Measurements from ENCODE around the gene SLC22A12. TPM values are rescaled to one million over a fixed set of nuclear protein-coding genes. Genes with fewer than 3 reads are reported as not detected.

SLC22A12 gene
- total RNA-seq, 1 donor from 2014 or later, result not detected

GRCh38 chr11:64605244-64605560 lies 14.2 kb downstream of the SLC22A12 start:
- peaks cover 4% of the 10 kb centered on the region for H3K4me1 Mint-ChIP-seq (ENCODE audit: low read depth, unreplicated experiment)

DNA sequence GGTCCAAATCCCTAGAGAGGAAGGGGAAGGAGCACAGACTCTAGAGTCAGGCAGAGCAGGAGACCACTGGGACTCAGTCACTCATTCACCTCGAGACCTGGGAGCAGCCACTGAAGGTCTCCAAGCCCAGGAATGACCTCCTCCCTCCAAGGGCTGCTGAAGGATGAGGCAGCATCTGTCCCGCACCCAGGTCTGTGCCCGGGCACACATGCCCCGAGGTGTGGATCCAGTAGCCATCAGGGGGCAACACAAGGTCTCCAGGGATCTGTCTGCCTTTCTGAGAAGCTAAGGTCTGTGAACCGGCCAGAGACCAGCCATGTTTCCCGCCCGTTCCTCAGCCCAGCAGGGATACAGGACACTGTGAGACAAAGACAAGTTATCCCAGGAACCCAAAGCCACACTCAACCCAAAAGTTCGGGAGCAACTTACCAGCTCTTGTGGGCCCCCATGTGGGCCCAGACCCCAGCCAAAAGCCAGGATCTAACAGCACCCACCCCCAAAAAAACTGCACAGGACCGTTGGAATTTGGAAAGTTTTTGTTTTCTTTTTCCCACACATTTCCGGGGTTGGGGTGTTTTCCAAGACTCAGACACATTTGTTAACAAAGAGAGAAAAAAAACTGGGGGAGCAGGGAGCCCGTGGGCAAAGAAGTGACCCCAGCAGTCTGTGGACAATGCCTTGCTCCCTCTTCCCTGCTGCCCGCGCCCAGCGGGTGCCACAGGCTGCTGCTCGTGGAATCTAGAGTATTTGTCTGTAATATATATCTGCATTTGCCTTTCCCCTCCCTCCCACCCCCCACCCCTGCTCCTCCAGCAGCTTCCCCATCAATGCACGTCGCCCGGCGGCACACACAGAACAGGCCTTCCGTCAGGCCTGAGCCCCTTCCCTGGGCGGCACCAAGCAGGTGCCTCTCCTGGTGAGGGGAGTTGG lies 14.9 kb downstream of the SLC22A12 start:
- TF ChIP-seq, protein P1, sequence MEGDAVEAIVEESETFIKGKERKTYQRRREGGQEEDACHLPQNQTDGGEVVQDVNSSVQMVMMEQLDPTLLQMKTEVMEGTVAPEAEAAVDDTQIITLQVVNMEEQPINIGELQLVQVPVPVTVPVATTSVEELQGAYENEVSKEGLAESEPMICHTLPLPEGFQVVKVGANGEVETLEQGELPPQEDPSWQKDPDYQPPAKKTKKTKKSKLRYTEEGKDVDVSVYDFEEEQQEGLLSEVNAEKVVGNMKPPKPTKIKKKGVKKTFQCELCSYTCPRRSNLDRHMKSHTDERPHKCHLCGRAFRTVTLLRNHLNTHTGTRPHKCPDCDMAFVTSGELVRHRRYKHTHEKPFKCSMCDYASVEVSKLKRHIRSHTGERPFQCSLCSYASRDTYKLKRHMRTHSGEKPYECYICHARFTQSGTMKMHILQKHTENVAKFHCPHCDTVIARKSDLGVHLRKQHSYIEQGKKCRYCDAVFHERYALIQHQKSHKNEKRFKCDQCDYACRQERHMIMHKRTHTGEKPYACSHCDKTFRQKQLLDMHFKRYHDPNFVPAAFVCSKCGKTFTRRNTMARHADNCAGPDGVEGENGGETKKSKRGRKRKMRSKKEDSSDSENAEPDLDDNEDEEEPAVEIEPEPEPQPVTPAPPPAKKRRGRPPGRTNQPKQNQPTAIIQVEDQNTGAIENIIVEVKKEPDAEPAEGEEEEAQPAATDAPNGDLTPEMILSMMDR (IDR thresholded peaks at IDR 0.05; ENCODE audit: partially characterized antibody, unreplicated experiment), result no peak
- no peaks in the 10 kb centered on the region for H3K36me3 Mint-ChIP-seq (ENCODE audit: unreplicated experiment)
- no peaks in the 10 kb centered on the region for H3K9me3 Mint-ChIP-seq (ENCODE audit: unreplicated experiment)
- H3K27me3 Mint-ChIP-seq (ENCODE audit: unreplicated experiment), result peaks cover 7% of the 10 kb centered on the region
- no peak for DNase-seq
- no peak overlapping the region for H3K4me3 Mint-ChIP-seq (ENCODE audit: unreplicated experiment)
- no peak overlapping the region for H3K27ac Mint-ChIP-seq (ENCODE audit: unreplicated experiment)
- H3K4me1 Mint-ChIP-seq (ENCODE audit: low read depth, unreplicated experiment), result peaks cover 4% of the 10 kb centered on the region

More at GRCh38 chr11:64605244-64605560, 14.2 kb downstream of the SLC22A12 start:
- Mint-ChIP-seq H3K4me3 (ENCODE audit: unreplicated experiment) (no peak overlapping the region), H3K9me3 (ENCODE audit: unreplicated experiment) (no peaks in the 10 kb centered on the region), H3K36me3 (ENCODE audit: unreplicated experiment) (no peaks in the 10 kb centered on the region), H3K27ac (ENCODE audit: unreplicated experiment) (no peak overlapping the region), H3K27me3 (ENCODE audit: unreplicated experiment) (peaks cover 7% of the 10 kb centered on the region)
- no peak for DNase-seq
- TF ChIP-seq, protein P1 (IDR thresholded peaks at IDR 0.05; ENCODE audit: partially characterized antibody, unreplicated experiment), result no peak

DNA sequence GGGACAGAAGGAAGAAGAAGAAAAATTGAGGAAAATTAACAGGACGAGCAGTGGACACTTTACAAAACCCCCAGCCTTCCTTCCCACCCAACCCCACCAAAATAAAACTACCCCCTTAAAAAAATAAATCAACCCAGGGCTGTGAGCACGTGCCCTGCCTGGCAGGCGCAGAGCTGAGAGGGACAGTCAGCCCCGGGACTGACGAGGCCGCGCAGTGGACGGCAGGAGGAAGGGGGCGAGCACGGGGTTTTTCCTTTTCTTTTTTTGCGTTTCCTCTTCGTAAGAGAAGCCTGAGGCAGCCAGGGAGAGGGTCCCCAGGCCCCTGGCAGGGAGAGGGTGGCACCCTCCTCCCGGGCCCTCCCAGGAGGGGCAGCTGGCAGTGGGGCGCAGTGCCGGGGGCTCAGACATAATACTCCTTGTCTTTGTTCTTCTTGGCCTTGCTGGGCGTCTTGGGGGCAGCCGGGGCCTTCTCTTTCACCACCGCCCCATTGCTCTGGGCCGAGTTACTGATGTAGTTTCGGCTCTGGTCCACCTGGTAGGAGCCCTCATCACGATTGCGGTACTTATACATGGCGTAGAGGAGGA lies 15.9 kb downstream of the SLC22A12 start:
- Mint-ChIP-seq H3K36me3 (ENCODE audit: unreplicated experiment) (no peaks in the 10 kb centered on the region), H3K27ac (ENCODE audit: unreplicated experiment) (no peak overlapping the region), H3K27me3 (ENCODE audit: unreplicated experiment) (peaks cover 9% of the 10 kb centered on the region), H3K9me3 (ENCODE audit: unreplicated experiment) (no peaks in the 10 kb centered on the region), H3K4me3 (ENCODE audit: unreplicated experiment) (no peak overlapping the region), H3K4me1 (ENCODE audit: low read depth, unreplicated experiment) (peaks cover 4% of the 10 kb centered on the region)
- TF ChIP-seq, protein P1 (IDR thresholded peaks at IDR 0.05; ENCODE audit: partially characterized antibody, unreplicated experiment), result no peak
- no peak for DNase-seq

DNA sequence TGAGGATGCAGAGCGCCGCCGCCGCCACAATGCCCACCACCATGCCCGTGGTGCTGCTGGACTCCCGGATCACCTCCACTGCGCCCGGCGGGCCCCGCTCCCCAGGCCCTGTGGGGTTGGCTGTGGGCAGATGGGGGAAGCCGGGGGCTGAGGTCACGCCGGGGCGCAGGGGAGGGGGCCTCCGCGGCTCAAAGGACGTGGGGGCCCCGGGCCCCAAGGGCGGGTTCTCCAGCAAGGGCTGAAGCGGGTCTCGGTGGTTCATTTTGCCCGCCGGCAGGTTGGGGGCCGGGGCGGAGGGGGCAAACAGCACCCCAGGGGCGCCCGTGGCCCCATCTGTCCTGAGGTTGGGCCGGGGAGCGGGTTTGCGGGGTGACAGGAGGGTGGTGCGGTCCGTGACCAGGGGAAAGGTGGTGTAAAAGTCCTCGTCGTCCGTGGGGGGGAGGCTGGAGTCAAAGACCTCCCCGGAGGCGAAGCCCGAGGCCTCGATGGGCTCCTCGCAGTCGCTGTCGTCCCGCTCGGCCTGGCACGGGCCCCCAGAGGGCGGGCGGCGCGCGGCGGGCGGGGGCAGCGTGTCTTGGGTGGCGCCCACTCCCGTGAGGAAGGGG lies 16.5 kb downstream of the SLC22A12 start:
- Mint-ChIP-seq H3K27ac (ENCODE audit: unreplicated experiment) (no peak overlapping the region), H3K4me1 (ENCODE audit: low read depth, unreplicated experiment) (peaks cover 4% of the 10 kb centered on the region), H3K4me3 (ENCODE audit: unreplicated experiment) (no peak overlapping the region), H3K36me3 (ENCODE audit: unreplicated experiment) (no peaks in the 10 kb centered on the region), H3K27me3 (ENCODE audit: unreplicated experiment) (peaks cover 9% of the 10 kb centered on the region), H3K9me3 (ENCODE audit: unreplicated experiment) (no peaks in the 10 kb centered on the region)
- TF ChIP-seq, protein P1 (IDR thresholded peaks at IDR 0.05; ENCODE audit: partially characterized antibody, unreplicated experiment), result no peak
- no peak for DNase-seq
